H1 (cell line): Measurements from ENCODE around the gene CACNA1E. TPM values are rescaled to one million over a fixed set of nuclear protein-coding genes. Genes with fewer than 3 reads are reported as not detected.

ENCODE experiments used
- ASH2L ChIP-seq: fragments of 200-600, 300-600 bp; sonication (generic); IDR thresholded peaks from one replicate; pipeline ENCODE4 v1.7.1; 2017; ENCODE audit warnings: low read length
- ATF3 ChIP-seq: IDR thresholded peaks from 2 replicates; pipeline ENCODE4 v1.6.1; 2011; ENCODE audit warnings: low read depth, mild to moderate bottlenecking, low read length; ENCODE audit not compliant: insufficient read depth
- BACH1 ChIP-seq: IDR thresholded peaks from 2 replicates; pipeline ENCODE4 v1.6.1; 2012; ENCODE audit warnings: low read length, improper control_type of control experiment
- CTBP2 ChIP-seq: IDR thresholded peaks from 2 replicates; pipeline ENCODE4 v1.7.0; 2011; ENCODE audit warnings: borderline replicate concordance, mild to moderate bottlenecking, moderate library complexity, mixed read lengths, low read length; ENCODE audit not compliant: insufficient read depth, insufficient read length
- EGR1 ChIP-seq: IDR thresholded peaks from 2 replicates; pipeline ENCODE4 v1.6.1; 2011; ENCODE audit warnings: low read depth, low read length, borderline replicate concordance
- EP300 ChIP-seq, 2 experiments: IDR thresholded peaks; 1 replicate in 1 of 2; 2 replicates in 1 of 2; pipeline ENCODE4 v1.6.1; 2011 to 2012; ENCODE audit warnings: low read depth in 2 of 2, low read length in 2 of 2, mild to moderate bottlenecking in 2 of 2, borderline replicate concordance in 1 of 2, inconsistent platforms in 1 of 2, moderate library complexity in 1 of 2
- EZH2 ChIP-seq: fragments of 200-600 bp; sonication (generic); IDR thresholded peaks from 2 replicates; pipeline ENCODE4 v1.7.1; 2012; ENCODE audit warnings: low read depth, mild to moderate bottlenecking, moderate library complexity, low read length, inconsistent platforms; ENCODE audit not compliant: severe bottlenecking
- HDAC2 ChIP-seq, 2 experiments: fragments of 300-600 bp in 1 of 2; sonication (generic) in 1 of 2; IDR thresholded peaks; 2 replicates each; pipeline ENCODE4 v1.6.1; 2011 to 2012; ENCODE audit warnings: low read depth in 2 of 2, low read length in 2 of 2, mild to moderate bottlenecking in 2 of 2, moderate library complexity in 2 of 2, borderline replicate concordance in 1 of 2, inconsistent platforms in 1 of 2
- HDAC6 ChIP-seq: IDR thresholded peaks from one replicate; pipeline ENCODE4 v1.7.1; 2012; ENCODE audit warnings: low read depth, mild to moderate bottlenecking, inconsistent platforms, low read length, moderate library complexity
- KDM1A ChIP-seq: fragments of 200-600, 300-600 bp; sonication (generic); IDR thresholded peaks from 2 replicates; pipeline ENCODE4 v1.7.1; 2016; ENCODE audit warnings: mild to moderate bottlenecking, low read length, borderline replicate concordance
- NRF1 ChIP-seq: IDR thresholded peaks from 2 replicates; pipeline ENCODE4 v1.6.1; 2011; ENCODE audit warnings: mild to moderate bottlenecking, low read depth, low read length, improper control_type of control experiment
- PHF8 ChIP-seq: fragments of 200-600 bp; sonication (generic); conservative IDR thresholded peaks from 2 replicates; pipeline ENCODE4 v1.7.1; 2012; ENCODE audit warnings: low read depth, mild to moderate bottlenecking, inconsistent platforms, low read length, moderate library complexity
- RAD21 ChIP-seq, 2 experiments: IDR thresholded peaks in 1 of 2; conservative IDR thresholded peaks in 1 of 2; 2 replicates each; pipeline ENCODE4 v1.6.1; 2011; ENCODE audit warnings: low read depth in 2 of 2, low read length in 2 of 2, improper control_type of control experiment in 1 of 2, inconsistent platforms in 1 of 2, mild to moderate bottlenecking in 1 of 2, moderate library complexity in 1 of 2
- RNF2 ChIP-seq: fragments of 200-900, 300-1000 bp; sonication (generic); IDR thresholded peaks from 2 replicates; pipeline ENCODE4 v1.7.1; 2016; ENCODE audit warnings: borderline replicate concordance, low read depth, mild to moderate bottlenecking, antibody characterized with exemption, low read length; ENCODE audit not compliant: poor library complexity, severe bottlenecking; ENCODE audit errors: missing control alignments
- SIRT6 ChIP-seq: IDR thresholded peaks from one replicate; pipeline ENCODE4 v1.7.1; 2012; ENCODE audit warnings: low read length, inconsistent platforms
- SP1 ChIP-seq: IDR thresholded peaks from 2 replicates; pipeline ENCODE4 v1.6.1; 2011; ENCODE audit warnings: low read depth, low read length
- SRF ChIP-seq: IDR thresholded peaks from 2 replicates; pipeline ENCODE4 v1.6.1; 2011; ENCODE audit warnings: mild to moderate bottlenecking, low read depth, low read length, moderate library complexity
- TAF1 ChIP-seq: IDR thresholded peaks from 2 replicates; pipeline ENCODE4 v1.6.1; 2011; ENCODE audit warnings: mild to moderate bottlenecking, low read depth, low read length
- TBP ChIP-seq: IDR thresholded peaks from 2 replicates; pipeline ENCODE4 v1.6.1; 2011; ENCODE audit warnings: low read depth, low read length, improper control_type of control experiment
- TEAD4 ChIP-seq: IDR thresholded peaks from 2 replicates; pipeline ENCODE4 v1.6.1; 2012; ENCODE audit warnings: low read depth, low read length, inconsistent platforms, mixed read lengths
- polyA plus RNA-seq, 7 experiments: library from polyadenylated mRNA; depleted of rRNA in 3 of 7; stranded (reverse) in 5 of 7; unstranded in 2 of 7; fragments of >200 nt in 5 of 7; fragments of 200-250 nt in 2 of 7; gene quantifications; 1 replicate in 5 of 7; 2 replicates in 1 of 7; 4 replicates in 1 of 7; pipeline versions ENCODE4 v1.2.1 to v1.2.3, GENCODE V29; 2011 to 2013; ENCODE audit warnings: missing spikeins in 2 of 7, mixed read lengths in 2 of 7
- total RNA-seq: library from RNA; stranded (reverse); fragmentation: NEBNext Ultra II Directional; extraction: Animal tissue kit (Norgen Biotek cat#: 25700); gene quantifications from 2 replicates; pipeline ENCODE4 v1.2.1, GENCODE V29; 2021
- TF ChIP-seq, protein P1 (sequence below): IDR thresholded peaks from 2 replicates; pipeline ENCODE4 v1.6.1; 2011; ENCODE audit warnings: low read length, improper control_type of control experiment

The CACNA1E gene
- total and polyA plus RNA-seq, 2 of the 8 experiments (the other 6 are each of a cell fraction or from before 2014, with no cell fraction given): 0.98 to 1.3 TPM

DNA sequence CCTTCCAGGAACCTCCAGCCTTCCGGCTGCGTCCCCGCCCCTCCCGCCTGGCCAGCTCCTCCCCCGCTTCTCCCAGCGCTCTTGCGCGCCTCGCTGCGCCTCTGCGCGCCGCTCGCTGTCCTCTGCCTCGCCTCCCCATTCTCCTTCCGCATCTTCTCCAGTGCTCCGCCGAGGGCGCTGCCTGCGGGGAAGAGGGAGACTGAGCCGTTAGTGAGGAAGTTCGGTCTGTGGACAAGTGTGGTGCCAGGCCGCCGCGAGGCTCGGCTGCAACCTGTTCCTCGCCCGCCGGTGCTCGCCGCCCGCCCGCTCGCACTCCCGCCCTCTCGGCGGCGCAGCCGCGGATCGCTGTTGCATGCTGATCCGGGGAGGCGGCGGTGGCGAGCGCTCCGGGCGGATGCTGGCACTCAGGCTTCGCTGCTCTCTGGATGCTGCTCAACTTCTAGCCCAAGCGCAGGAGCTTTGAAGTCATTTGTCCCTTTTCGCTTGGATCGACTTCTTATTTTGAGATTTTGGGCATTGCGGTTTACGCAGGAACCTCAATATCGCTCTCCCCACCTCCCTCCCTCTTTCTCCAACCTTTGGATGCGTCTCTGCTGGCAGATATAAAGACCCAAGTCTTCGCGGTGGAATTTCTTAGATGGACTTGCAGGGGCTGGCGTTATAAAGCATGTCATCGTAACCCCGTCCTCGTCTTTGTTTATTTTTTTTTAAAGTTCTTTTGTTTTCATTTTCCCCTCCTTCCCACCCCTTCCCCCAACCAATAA, 614 bp upstream of the CACNA1E start (continued):
- no peak for TF ChIP-seq PHF8
- TF ChIP-seq EZH2: peak; percentile 75
- no peak for TF ChIP-seq SRF
- TF ChIP-seq SP1: no peak
- TF ChIP-seq, protein P1, sequence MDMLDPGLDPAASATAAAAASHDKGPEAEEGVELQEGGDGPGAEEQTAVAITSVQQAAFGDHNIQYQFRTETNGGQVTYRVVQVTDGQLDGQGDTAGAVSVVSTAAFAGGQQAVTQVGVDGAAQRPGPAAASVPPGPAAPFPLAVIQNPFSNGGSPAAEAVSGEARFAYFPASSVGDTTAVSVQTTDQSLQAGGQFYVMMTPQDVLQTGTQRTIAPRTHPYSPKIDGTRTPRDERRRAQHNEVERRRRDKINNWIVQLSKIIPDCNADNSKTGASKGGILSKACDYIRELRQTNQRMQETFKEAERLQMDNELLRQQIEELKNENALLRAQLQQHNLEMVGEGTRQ: no peak
- TF ChIP-seq RAD21 (IDR thresholded peaks at IDR 0.05 in 1 of 2, conservative IDR thresholded peaks at IDR 0.05 in 1 of 2; ENCODE audit: low read depth in 2 of 2, low read length in 2 of 2): 0 out of 4 replicates have a peak, but pooled peaks of 1 of the 2 experiments have one; percentile 7
- no peak for TF ChIP-seq HDAC2 (IDR thresholded peaks at IDR 0.05; ENCODE audit: borderline replicate concordance in 1 of 2, low read depth in 2 of 2, low read length in 2 of 2)
- no peak for TF ChIP-seq HDAC6
- peak; percentile 86 for TF ChIP-seq ASH2L
- no peak for TF ChIP-seq EP300 (IDR thresholded peaks at IDR 0.05; ENCODE audit: borderline replicate concordance in 1 of 2, low read depth in 2 of 2, low read length in 2 of 2)
- no peak for TF ChIP-seq TBP
- no peak for TF ChIP-seq ATF3
- TF ChIP-seq TEAD4: no peak
- TF ChIP-seq EGR1: 0 out of 2 replicates have a peak, but pooled peaks have one; percentile 17
- peak; percentile 80 for TF ChIP-seq KDM1A
- peak; percentile 21; the same call in 1 of the 2 replicates for TF ChIP-seq NRF1
- peak; percentile 62 for TF ChIP-seq RNF2
- no peak; the same call in 1 of the 2 replicates for TF ChIP-seq TAF1
- no peak for TF ChIP-seq CTBP2
- no peak for TF ChIP-seq SIRT6
- TF ChIP-seq BACH1: no peak
